Thymus (tissue), 11 donors: ENCODE data around the gene NAA16. TPM values are rescaled to one million over a fixed set of nuclear protein-coding genes. Genes with fewer than 3 reads are reported as not detected.
A peak's percentile ranks its signal among the peaks of the same experiment; 100 is the strongest.
"Not testable (repeated sequence)": the region's sequence is repeated elsewhere in the genome, so short reads cannot be mapped to it uniquely, and the experiment has no call there.

Experiments used
- DNase-seq, 9 donors: peaks; one replicate each; pipeline ENCODE4 v3.0.0-alpha.2; 2013; ENCODE audit warnings: low spot score in 9 of 9, low read depth in 6 of 9, missing footprints in 1 of 9
- H3K27ac ChIP-seq, 2 donors: one replicate each; pipeline ENCODE4 v1.5.1; 2013; ENCODE audit warnings: control low read depth in 1 of 2, low read depth in 1 of 2, low read length in 1 of 2, mild to moderate bottlenecking in 1 of 2, moderate library complexity in 1 of 2
- H3K27me3 ChIP-seq, 2 donors: one replicate each; pipeline ENCODE4 v1.5.1; 2013; ENCODE audit warnings: low read length in 1 of 2; ENCODE audit not compliant: control insufficient read depth in 2 of 2, insufficient read depth in 1 of 2
- H3K36me3 ChIP-seq, 2 donors: one replicate each; pipeline ENCODE4 v1.5.1; 2013; ENCODE audit warnings: low read length in 1 of 2, mild to moderate bottlenecking in 1 of 2, moderate library complexity in 1 of 2; ENCODE audit not compliant: control insufficient read depth in 2 of 2, insufficient read depth in 2 of 2
- H3K4me1 ChIP-seq, 2 donors: one replicate each; pipeline ENCODE4 v1.5.1; 2013; ENCODE audit warnings: low read length in 2 of 2; ENCODE audit not compliant: control insufficient read depth in 2 of 2, insufficient read depth in 2 of 2
- H3K4me3 ChIP-seq, 2 donors: one replicate each; pipeline ENCODE4 v1.5.1; 2013; ENCODE audit warnings: low read length in 2 of 2, control low read depth in 1 of 2, mild to moderate bottlenecking in 1 of 2
- H3K9me3 ChIP-seq, 2 donors: one replicate each; pipeline ENCODE4 v1.5.1; 2013; ENCODE audit warnings: low read length in 1 of 2, mild to moderate bottlenecking in 1 of 2; ENCODE audit not compliant: control insufficient read depth in 2 of 2, insufficient read depth in 1 of 2
- WGBS: extraction: QIAGEN DNeasy Blood & Tissue Kit; methylation state at CpG from one replicate; pipeline ENCODE4 v1.1.7; 2013; 5-methylcytosine and 5-hydroxymethylcytosine counted together
- polyA plus RNA-seq: library from polyadenylated mRNA; stranded (reverse); fragments of 200-250 nt; gene quantifications from one replicate; pipeline ENCODE4 v1.2.3, GENCODE V29; 2013
- total RNA-seq: library from RNA; stranded (reverse); fragments of 120-200 nt; gene quantifications from one replicate; pipeline ENCODE4 v1.2.4, GENCODE V29; 2013
- donor health status: healthy.

The NAA16 gene
- total and polyA plus RNA-seq, 2 donors = 10.6 to 23.8 TPM

DNA sequence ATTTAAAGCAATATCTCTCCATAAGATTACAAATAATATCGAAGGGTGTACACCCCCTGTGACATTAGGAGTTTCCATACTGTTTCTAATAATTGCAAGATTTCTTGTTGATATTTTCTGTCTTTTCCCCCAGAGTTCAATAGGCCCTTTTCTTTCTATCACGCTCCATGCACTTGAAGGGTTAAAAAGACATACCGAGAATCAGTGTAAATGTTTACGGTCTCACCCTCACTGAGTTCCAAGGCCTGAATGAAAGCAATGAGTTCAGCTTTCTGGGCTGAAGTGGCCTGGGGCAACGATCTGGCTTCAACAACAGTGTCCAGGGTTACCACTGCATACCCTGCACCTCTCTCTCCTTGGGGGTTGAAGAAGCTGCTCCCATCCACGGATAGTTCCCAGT lies 110.3 kb downstream of the NAA16 start:
- not testable (repeated sequence) for H3K9me3 ChIP-seq, H3K4me1 ChIP-seq, H3K27ac ChIP-seq, H3K36me3 ChIP-seq, H3K4me3 ChIP-seq, H3K27me3 ChIP-seq, DNase-seq
- WGBS = 93% methylated on average over 6 of the region's 6 CpGs

DNA sequence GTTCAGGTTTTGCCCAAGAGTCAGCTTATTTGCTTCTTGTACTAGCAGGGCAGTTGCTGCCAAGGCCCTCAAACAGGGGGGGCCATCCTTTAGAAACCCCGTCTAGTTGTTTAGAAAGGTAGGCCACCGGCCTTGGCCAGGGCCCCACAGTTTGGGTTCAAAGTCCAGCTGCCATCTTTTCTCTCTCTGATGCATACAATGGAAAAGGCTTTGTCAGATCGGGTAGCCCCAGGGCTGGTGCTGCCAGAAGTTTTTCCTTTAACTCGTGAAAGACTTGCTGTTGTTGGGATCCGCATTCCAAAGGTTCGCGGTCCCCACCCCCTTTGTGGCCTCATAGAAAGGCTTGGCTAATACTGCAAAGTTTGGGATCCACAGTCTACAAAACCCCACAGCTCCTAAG lies 110.9 kb downstream of the NAA16 start:
- not testable (repeated sequence) for DNase-seq, H3K27ac ChIP-seq, H3K4me3 ChIP-seq, H3K27me3 ChIP-seq, H3K4me1 ChIP-seq, H3K9me3 ChIP-seq, H3K36me3 ChIP-seq
- 92% methylated on average over 7 of the region's 7 CpGs for WGBS

DNA sequence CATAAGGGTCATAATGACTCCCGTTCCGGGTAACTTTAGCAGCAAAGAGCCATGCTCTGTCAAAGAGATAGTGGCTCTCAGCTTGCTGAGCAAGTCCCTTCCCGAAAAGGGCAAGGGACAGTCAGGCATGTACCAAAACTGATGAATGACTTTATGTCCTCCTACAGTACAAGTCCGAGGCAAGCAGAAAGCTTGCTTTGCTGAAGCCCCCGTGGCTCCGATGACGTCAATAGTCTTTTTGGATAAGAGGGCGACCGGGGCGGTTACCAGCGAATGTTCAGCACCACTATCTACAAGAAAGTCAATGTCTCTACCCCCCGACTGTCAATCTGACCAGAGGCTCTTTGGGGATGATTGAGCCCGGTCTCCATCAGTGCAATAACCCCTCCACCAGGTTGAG lies 112.2 kb downstream of the NAA16 start:
- not testable (repeated sequence) for H3K27ac ChIP-seq, H3K4me1 ChIP-seq, DNase-seq, H3K27me3 ChIP-seq, H3K36me3 ChIP-seq, H3K4me3 ChIP-seq
- WGBS = 88% methylated on average over 13 of the region's 13 CpGs
- peaks cover 0 to 10% of the 10 kb centered on the region in 2 donors for H3K9me3 ChIP-seq

DNA sequence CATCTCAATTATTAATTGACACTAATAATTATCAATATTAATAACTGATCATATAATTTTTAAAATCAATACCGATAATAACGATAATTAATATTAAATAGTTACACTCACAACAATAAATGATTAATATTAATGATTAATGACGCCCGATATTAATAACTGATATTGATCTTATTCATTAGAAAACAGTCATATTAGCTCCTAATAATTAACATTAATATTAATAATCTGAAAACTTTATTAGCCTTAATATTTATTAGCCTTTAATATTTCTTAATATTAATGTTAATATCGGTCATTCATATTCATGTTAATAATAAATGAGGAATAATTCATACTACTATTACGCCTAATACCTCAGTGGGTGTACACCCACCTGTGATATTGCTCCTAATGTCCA lies 113.6 kb downstream of the NAA16 start:
- 98% methylated on average over 6 of the region's 6 CpGs for WGBS
- not testable (repeated sequence) for H3K27me3 ChIP-seq

DNA sequence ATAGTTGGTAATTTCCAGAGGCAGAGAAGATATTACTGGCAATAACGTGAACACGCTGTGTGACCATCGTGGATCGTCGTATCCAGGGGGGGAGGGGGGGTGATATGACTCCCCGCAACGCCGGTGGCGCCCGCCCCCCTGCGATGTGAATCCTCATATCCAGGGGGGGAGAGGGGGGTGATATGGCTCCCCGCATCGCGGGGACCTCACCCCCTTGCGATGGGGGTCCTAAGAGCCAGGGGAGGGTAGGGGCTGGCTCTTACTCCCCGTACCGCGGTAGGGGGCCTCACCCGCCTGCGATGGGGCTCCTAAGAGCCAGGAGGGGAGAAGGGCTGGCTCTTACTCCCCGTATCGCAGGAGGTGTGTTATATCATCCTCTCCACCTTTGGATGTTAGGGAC lies 115.0 kb downstream of the NAA16 start:
- no peak overlapping the region for H3K27ac ChIP-seq
- WGBS = 82% methylated on average over 22 of the region's 22 CpGs
- H3K9me3 ChIP-seq = peaks cover 0 to 14% of the 10 kb centered on the region in 2 donors
- H3K4me1 ChIP-seq = no peaks in the 10 kb centered on the region
- H3K27me3 ChIP-seq = peaks cover 0 to 4% of the 10 kb centered on the region in 2 donors
- H3K36me3 ChIP-seq = no peaks in the 10 kb centered on the region
- DNase-seq = peak in 3 of 9 donors; percentile 38 to 62 (median 45)
- no peak overlapping the region for H3K4me3 ChIP-seq

More for the DNA sequence above, 113.6 kb downstream of the NAA16 start:
- not testable (repeated sequence) for DNase-seq, H3K4me3 ChIP-seq, H3K4me1 ChIP-seq, H3K36me3 ChIP-seq, H3K27ac ChIP-seq
- peaks cover 0 to 14% of the 10 kb centered on the region in 2 donors for H3K9me3 ChIP-seq

Other genes starting within 250 kb of the NAA16 start
- 15.2 TPM for gene WBP4, start 249.8 kb upstream of the NAA16 start, total RNA-seq
- 16.6 TPM for gene WBP4, start 249.8 kb upstream of the NAA16 start, polyA plus RNA-seq
- gene KBTBD6, start 178.5 kb upstream of the NAA16 start, total RNA-seq = 5.5 TPM
- 7.0 TPM for gene KBTBD6, start 178.5 kb upstream of the NAA16 start, polyA plus RNA-seq
- gene KBTBD7, start 116.7 kb upstream of the NAA16 start, total RNA-seq = 6.9 TPM
- 5.8 TPM for gene KBTBD7, start 116.7 kb upstream of the NAA16 start, polyA plus RNA-seq
- 16.3 TPM for gene MTRF1, start 47.7 kb upstream of the NAA16 start, total RNA-seq
- 24.5 TPM for gene MTRF1, start 47.7 kb upstream of the NAA16 start, polyA plus RNA-seq
- gene RGCC, start 146.3 kb downstream of the NAA16 start, total RNA-seq = 120 TPM
- gene RGCC, start 146.3 kb downstream of the NAA16 start, polyA plus RNA-seq = 50.1 TPM